ENCODE measurements around the gene C2CD2L. TPM values are rescaled to one million over a fixed set of nuclear protein-coding genes. Genes with fewer than 3 reads are reported as not detected.
A peak's percentile ranks its signal among the peaks of the same experiment; 100 is the strongest.
"Not testable (repeated sequence)": the region's sequence is repeated elsewhere in the genome, so short reads cannot be mapped to it uniquely, and the experiment has no call there.

C2CD2L gene
- total and polyA plus RNA-seq, 4 donors, result 2.5 to 6.3 (median 4.8) TPM

GRCh38 chr11:119126675-119127268, 19.6 kb downstream of the C2CD2L start:
- no peak overlapping the region for H3K27ac ChIP-seq (ENCODE audit: low read depth in 1 of 2, low read length in 2 of 2)
- H3K4me1 ChIP-seq (ENCODE audit: control insufficient read depth in 4 of 4, insufficient read depth in 4 of 4, low read length in 3 of 4), result peaks cover 6 to 17% (median 12%) of the 10 kb centered on the region in 4 donors
- 72% methylated on average over 5 of the region's 5 CpGs for WGBS

DNA sequence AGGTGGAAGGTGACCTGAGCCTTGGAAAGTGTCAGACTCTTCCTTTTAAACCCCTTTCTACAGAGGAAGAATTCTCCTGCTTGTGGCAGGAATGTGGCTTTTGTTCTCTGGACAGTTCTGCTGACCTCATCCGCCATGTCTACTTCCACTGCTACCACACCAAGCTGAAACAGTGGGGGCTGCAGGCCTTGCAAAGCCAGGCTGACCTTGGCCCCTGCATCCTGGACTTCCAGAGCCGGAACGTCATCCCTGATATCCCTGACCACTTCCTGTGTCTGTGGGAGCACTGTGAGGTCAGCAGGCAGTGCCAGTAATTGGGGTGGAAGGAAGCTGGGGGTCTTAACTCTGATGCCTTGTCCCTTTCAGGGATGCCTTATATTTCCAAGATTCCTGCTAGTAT, 23.5 kb downstream of the C2CD2L start:
- Histone ChIP-seq H3K9me3 (ENCODE audit: control insufficient read depth in 4 of 4, low read length in 3 of 4) (no peaks in the 10 kb centered on the region), H3K9ac (ENCODE audit: low read depth in 1 of 2, low read length in 2 of 2) (no peak overlapping the region), H3K27me3 (ENCODE audit: control insufficient read depth in 4 of 4, insufficient read depth in 4 of 4, low read length in 3 of 4) (no peaks in the 10 kb centered on the region), H3K27ac (ENCODE audit: low read depth in 1 of 2, low read length in 2 of 2) (no peak overlapping the region), H3K4me3 (ENCODE audit: low read depth in 1 of 3, low read length in 3 of 3) (no peak overlapping the region), H3K4me1 (ENCODE audit: control insufficient read depth in 4 of 4, insufficient read depth in 4 of 4, low read length in 3 of 4) (peaks cover 0 to 2% (median under 1%) of the 10 kb centered on the region in 4 donors), H3K36me3 (ENCODE audit: control insufficient read depth in 4 of 4, insufficient read depth in 3 of 4, low read depth in 1 of 4, low read length in 3 of 4) (peaks cover 9 to 40% (median 27%) of the 10 kb centered on the region in 4 donors)
- WGBS, result 70% methylated on average over 3 of the region's 3 CpGs
- TF ChIP-seq RAD21 (IDR thresholded peaks at IDR 0.05), result peak in 1 of 2 donors; percentile 5
- peak; percentile 50 to 65 for TF ChIP-seq GABPA (IDR thresholded peaks at IDR 0.05 in 1 of 2, conservative IDR thresholded peaks at IDR 0.05 in 1 of 2)
- no peak for TF ChIP-seq SP1 (IDR thresholded peaks at IDR 0.05)
- TF ChIP-seq TAF1 (conservative IDR thresholded peaks at IDR 0.05), result no peak
- peak in 1 of 2 donors; percentile 18 for TF ChIP-seq RXRA (IDR thresholded peaks at IDR 0.05)
- peak; percentile 86 for TF ChIP-seq NR2F2 (IDR thresholded peaks at IDR 0.05)
- DNase-seq (ENCODE audit: low spot score), result no peak

More at GRCh38 chr11:119126675-119127268, 19.6 kb downstream of the C2CD2L start:
- no peak for TF ChIP-seq RXRA (IDR thresholded peaks at IDR 0.05)
- no peak for TF ChIP-seq EGR1 (IDR thresholded peaks at IDR 0.05; ENCODE audit: low read depth in 2 of 2)
- TF ChIP-seq HNF4A (conservative IDR thresholded peaks at IDR 0.05), result no peak
- Histone ChIP-seq H3K27me3 (ENCODE audit: control insufficient read depth in 4 of 4, insufficient read depth in 4 of 4, low read length in 3 of 4) (no peaks in the 10 kb centered on the region), H3K9me3 (ENCODE audit: control insufficient read depth in 4 of 4, low read length in 3 of 4) (no peaks in the 10 kb centered on the region), H3K4me3 (ENCODE audit: low read depth in 1 of 3, low read length in 3 of 3) (no peak overlapping the region), H3K9ac (ENCODE audit: low read depth in 1 of 2, low read length in 2 of 2) (peak overlapping the region in 1 of 2 donors; percentile 7), H3K36me3 (ENCODE audit: control insufficient read depth in 4 of 4, insufficient read depth in 3 of 4, low read depth in 1 of 4, low read length in 3 of 4) (peaks cover 8 to 20% (median 16%) of the 10 kb centered on the region in 4 donors)
- no peak for DNase-seq (ENCODE audit: low spot score)

DNA sequence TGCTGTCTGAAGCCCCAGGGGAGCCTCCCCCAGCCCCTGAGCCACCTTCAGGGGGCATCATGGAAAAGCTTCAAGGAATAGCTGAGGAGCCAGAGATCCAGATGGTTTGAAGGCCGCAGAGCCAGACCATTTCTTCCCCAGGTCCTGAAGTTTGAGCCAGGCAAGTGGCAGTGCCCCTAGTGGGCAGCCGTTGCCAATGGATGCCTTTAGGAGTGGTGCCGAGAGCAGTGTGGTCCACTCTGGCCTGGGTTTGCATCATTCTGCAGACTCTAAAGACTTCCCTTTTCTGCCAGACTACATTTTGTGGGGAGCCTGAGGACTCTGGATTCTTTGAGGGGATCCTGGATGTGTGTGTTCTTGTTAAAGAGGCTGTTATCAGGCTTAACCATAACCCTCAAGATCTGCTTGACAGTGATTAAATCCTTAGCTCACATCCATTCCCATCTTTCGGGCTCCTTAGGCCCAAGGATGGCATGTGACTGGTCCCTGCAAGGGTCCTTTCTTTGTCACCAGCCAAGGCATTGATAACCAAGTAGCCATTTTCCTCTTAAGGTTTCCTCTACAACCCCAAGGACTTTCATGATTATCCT, 27.3 kb downstream of the C2CD2L start:
- peaks cover 6 to 40% (median 27%) of the 10 kb centered on the region in 4 donors for H3K36me3 ChIP-seq (ENCODE audit: control insufficient read depth in 4 of 4, insufficient read depth in 3 of 4, low read depth in 1 of 4, low read length in 3 of 4)
- WGBS, result 81% methylated on average over 4 of the region's 4 CpGs

DNA sequence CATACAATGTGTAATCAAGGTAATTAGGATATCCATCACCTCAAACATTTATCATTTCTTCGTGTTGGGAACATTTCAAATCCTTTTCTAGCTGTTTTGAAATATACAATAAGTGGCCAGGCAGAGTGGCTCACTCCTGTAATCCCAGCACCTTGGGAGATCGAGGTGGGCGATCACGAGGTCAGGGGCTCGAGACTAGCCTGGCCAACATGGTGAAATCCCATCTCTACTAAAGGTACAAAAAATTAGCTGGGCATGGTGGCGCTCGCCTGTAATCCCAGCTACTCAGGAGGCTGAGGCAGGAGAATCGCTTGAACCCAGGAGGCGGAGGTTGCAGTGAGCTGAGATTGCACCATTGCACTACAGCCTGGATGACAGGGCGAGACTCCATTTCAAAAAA, 32.1 kb downstream of the C2CD2L start:
- not testable (repeated sequence) for H3K9ac ChIP-seq (ENCODE audit: low read depth in 1 of 2, low read length in 2 of 2); H3K27me3 ChIP-seq (ENCODE audit: control insufficient read depth in 4 of 4, insufficient read depth in 4 of 4, low read length in 3 of 4); DNase-seq (ENCODE audit: low spot score); H3K4me1 ChIP-seq (ENCODE audit: control insufficient read depth in 4 of 4, insufficient read depth in 4 of 4, low read length in 3 of 4); H3K27ac ChIP-seq (ENCODE audit: low read depth in 1 of 2, low read length in 2 of 2); H3K9me3 ChIP-seq (ENCODE audit: control insufficient read depth in 4 of 4, low read length in 3 of 4); H3K36me3 ChIP-seq (ENCODE audit: control insufficient read depth in 4 of 4, insufficient read depth in 3 of 4, low read depth in 1 of 4, low read length in 3 of 4); H3K4me3 ChIP-seq (ENCODE audit: low read depth in 1 of 3, low read length in 3 of 3)
- WGBS, result 89% methylated on average over 10 of the region's 10 CpGs

More for the DNA sequence above, 27.3 kb downstream of the C2CD2L start:
- Histone ChIP-seq H3K4me3 (ENCODE audit: low read depth in 1 of 3, low read length in 3 of 3) (no peak overlapping the region), H3K27ac (ENCODE audit: low read depth in 1 of 2, low read length in 2 of 2) (no peak overlapping the region), H3K27me3 (ENCODE audit: control insufficient read depth in 4 of 4, insufficient read depth in 4 of 4, low read length in 3 of 4) (no peaks in the 10 kb centered on the region), H3K9me3 (ENCODE audit: control insufficient read depth in 4 of 4, low read length in 3 of 4) (no peaks in the 10 kb centered on the region), H3K9ac (ENCODE audit: low read depth in 1 of 2, low read length in 2 of 2) (no peak overlapping the region), H3K4me1 (ENCODE audit: control insufficient read depth in 4 of 4, insufficient read depth in 4 of 4, low read length in 3 of 4) (no peaks in the 10 kb centered on the region)
- TF ChIP-seq RAD21 (IDR thresholded peaks at IDR 0.05) (peak in 1 of 2 donors; percentile 53), CTCF (IDR thresholded peaks at IDR 0.05; ENCODE audit: low read depth, low read length, missing input control) (peak; percentile 32)
- TF ChIP-seq, protein P1, sequence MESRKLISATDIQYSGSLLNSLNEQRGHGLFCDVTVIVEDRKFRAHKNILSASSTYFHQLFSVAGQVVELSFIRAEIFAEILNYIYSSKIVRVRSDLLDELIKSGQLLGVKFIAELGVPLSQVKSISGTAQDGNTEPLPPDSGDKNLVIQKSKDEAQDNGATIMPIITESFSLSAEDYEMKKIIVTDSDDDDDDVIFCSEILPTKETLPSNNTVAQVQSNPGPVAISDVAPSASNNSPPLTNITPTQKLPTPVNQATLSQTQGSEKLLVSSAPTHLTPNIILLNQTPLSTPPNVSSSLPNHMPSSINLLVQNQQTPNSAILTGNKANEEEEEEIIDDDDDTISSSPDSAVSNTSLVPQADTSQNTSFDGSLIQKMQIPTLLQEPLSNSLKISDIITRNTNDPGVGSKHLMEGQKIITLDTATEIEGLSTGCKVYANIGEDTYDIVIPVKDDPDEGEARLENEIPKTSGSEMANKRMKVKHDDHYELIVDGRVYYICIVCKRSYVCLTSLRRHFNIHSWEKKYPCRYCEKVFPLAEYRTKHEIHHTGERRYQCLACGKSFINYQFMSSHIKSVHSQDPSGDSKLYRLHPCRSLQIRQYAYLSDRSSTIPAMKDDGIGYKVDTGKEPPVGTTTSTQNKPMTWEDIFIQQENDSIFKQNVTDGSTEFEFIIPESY (IDR thresholded peaks at IDR 0.05), result no peak
- no peak for DNase-seq (ENCODE audit: low spot score)

All from liver (tissue), 9 donors.